Measurements from ENCODE around the gene SHMT2.
A peak's percentile ranks its signal among the peaks of the same experiment; 100 is the strongest.

Gene SHMT2

DNA sequence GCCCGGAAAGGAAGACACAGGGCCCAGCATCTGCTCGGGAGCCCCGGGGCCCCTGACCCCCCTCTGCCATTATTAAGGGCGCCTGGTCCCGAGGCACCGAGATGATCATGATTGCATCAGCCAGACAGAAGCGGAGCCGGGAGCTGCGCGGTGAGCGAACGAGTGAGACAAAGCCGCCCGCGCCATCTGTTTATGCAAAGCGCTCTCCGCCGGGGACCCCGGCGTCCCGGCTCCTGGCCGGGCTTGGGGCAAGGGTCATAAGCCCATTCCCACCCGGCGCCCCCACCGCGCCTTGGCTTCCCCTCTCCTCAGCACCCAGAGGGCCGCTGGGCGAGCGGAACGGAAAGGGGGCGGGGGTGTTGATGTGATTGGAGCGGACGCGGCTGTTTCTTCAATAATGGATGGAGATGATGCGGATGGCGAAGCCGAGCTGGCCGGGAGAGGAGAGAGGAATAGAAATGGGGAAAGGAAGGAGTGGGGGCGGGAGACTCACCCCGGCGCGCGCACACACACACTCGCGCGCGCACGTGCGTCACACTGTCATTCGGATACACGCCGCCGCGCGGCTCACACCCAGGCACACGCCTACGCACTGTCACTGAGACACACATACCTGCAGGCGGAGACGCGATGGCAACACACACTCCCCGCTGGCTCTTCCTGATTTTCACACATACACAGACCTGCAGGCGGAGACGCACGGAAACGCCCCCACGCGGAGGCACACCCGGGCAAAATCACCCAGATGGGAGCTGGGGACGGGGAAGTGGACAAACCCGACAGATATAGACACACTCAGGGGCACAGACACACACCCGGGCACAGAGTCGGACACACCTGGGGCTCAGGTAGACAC is 10.8 kb downstream of the SHMT2 start:
- peak overlapping the region; percentile 73 for H3K4me3 ChIP-seq (ENCODE audit: low read depth, low read length)
- TF ChIP-seq, protein P1, sequence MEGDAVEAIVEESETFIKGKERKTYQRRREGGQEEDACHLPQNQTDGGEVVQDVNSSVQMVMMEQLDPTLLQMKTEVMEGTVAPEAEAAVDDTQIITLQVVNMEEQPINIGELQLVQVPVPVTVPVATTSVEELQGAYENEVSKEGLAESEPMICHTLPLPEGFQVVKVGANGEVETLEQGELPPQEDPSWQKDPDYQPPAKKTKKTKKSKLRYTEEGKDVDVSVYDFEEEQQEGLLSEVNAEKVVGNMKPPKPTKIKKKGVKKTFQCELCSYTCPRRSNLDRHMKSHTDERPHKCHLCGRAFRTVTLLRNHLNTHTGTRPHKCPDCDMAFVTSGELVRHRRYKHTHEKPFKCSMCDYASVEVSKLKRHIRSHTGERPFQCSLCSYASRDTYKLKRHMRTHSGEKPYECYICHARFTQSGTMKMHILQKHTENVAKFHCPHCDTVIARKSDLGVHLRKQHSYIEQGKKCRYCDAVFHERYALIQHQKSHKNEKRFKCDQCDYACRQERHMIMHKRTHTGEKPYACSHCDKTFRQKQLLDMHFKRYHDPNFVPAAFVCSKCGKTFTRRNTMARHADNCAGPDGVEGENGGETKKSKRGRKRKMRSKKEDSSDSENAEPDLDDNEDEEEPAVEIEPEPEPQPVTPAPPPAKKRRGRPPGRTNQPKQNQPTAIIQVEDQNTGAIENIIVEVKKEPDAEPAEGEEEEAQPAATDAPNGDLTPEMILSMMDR (IDR thresholded peaks at IDR 0.05; ENCODE audit: insufficient read depth, low read depth, low read length, missing control alignments), result no peak
- DNase-seq (ENCODE audit: low read depth), result peak; percentile 79

DNA sequence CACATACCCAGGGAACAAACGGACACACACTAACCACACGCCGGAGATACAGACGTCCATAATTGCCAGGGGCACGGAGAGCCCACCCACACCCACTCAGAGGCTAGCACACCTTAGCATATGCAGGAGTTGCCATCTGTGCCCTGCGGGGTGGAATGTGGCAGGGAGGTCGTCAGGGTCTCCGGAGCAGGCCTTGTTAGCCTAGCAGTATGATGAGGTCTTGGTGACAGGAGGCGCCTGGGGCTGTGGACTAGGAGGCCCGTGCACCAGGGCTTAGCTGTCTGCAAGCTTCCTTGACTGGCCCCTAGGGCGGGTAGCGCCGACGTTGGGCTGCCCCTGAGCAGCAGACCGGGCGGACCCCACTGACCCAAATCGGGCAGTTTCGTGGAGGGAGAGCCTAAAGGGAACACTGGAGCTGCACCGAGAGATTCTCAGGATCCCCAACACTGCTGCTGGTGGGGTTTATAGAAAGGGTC is 11.5 kb downstream of the SHMT2 start:
- no peak for DNase-seq (ENCODE audit: low read depth)
- TF ChIP-seq, protein P1 (IDR thresholded peaks at IDR 0.05; ENCODE audit: insufficient read depth, low read depth, low read length, missing control alignments), result peak; percentile 0
- no peak overlapping the region; the same call in 1 of the 2 replicates for H3K4me3 ChIP-seq (ENCODE audit: low read depth, low read length)

DNA sequence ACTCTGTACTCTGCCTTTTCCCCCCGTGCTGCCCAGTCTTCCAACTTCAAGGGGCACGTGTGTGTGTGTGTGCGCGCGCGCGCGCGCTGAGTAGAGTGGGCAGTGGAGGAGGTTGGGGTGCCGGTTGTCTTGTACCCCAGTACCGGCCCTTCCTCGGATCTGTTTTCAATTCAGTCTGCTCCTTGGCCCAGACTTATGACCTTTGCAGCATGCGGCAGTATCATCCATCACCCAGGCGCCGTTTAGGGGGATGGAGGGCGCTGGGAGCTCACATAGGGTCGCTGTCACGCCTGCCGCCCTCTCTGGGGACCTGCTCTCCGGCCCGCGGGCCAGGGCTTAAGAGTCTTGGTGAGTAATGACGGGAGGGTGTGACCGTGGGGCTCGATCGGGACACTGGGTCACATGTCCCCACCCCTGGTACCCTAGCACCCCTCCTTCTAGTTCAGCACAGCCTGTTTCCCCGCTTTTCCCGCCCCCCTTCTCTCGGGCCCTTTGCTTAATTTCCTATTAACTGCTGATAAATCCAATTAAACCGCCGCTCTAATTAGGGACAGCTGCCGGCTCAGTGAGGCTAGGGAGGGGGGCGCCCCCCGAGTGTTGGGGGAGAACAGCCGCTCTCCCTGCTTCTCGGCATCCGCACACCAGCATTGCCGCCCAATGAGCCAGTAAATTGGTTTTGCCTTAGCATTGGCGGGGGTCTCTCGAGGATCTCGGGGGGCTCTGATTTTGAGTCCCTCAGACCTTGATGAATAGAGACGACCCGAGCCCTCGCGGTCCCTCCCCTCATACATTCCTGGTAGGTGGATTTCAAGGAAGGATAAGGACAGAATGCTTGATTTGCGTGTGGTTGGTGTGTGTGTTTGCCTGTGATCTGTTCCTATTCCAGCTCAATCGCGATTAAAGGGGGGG is 12.1 kb downstream of the SHMT2 start:
- no peak overlapping the region for H3K4me3 ChIP-seq (ENCODE audit: low read depth, low read length)
- DNase-seq (ENCODE audit: low read depth), result no peak
- TF ChIP-seq, protein P1 (IDR thresholded peaks at IDR 0.05; ENCODE audit: insufficient read depth, low read depth, low read length, missing control alignments), result no peak

DNA sequence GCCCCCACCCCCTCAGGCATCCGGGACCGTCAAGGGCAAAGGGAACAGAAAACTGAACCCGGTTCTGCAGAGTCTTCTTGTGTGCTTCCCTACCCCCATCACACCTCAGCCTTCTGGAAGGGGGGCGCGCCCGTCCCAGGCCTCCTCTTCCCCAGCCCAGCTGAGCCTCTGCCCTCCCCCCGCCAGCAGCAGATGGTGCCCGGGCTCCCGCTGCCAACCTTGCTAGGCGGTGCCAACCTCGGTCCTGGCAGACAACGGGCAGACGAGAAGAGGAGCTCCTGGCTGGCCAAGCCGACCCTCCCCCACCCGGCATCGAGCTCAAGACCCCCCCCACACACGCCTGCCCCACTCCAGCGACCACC is 12.8 kb downstream of the SHMT2 start:
- TF ChIP-seq, protein P1 (IDR thresholded peaks at IDR 0.05; ENCODE audit: insufficient read depth, low read depth, low read length, missing control alignments), result no peak
- DNase-seq (ENCODE audit: low read depth), result no peak
- H3K4me3 ChIP-seq (ENCODE audit: low read depth, low read length), result no peak overlapping the region

DNA sequence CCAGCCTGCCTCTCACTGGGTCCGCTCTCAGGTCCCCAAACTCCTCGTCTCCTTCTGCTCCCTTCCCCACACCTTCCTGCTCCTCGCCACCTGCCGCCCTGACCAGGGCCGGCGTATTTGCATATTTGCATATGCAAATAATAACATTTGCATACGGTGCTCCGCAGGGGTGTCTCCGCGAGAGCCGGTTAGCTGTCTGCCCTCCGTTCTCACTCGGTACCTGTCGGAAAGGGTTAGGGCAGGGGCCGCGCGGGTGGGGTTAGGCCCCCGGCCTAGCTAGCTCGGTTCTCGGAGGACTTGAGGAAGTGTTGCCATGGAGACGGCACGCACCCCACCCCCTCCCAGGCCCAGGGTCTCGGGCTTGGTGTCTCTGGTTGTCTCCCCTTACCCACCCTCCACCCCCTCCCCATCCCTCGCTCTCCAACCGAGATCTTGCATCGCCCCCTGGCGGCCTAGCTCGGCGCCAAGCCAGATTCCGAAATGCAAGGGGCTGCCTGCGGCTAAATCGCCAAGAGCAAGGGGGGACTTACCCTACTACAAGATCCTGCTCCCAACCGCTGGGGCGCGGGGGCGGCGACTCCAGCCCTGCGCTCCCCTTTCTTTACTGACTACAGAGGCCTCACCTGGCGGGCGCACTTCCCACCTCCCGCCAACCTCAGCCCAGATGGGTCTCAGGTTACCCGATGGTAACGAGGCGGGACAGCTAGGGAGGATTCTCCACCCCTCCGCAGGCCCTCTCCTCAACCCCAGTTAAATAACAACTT is 13.4 kb downstream of the SHMT2 start:
- DNase-seq (ENCODE audit: low read depth), result peak; percentile 80
- peak overlapping the region; percentile 42 for H3K4me3 ChIP-seq (ENCODE audit: low read depth, low read length)
- TF ChIP-seq, protein P1 (IDR thresholded peaks at IDR 0.05; ENCODE audit: insufficient read depth, low read depth, low read length, missing control alignments), result peak; percentile 78

DNA sequence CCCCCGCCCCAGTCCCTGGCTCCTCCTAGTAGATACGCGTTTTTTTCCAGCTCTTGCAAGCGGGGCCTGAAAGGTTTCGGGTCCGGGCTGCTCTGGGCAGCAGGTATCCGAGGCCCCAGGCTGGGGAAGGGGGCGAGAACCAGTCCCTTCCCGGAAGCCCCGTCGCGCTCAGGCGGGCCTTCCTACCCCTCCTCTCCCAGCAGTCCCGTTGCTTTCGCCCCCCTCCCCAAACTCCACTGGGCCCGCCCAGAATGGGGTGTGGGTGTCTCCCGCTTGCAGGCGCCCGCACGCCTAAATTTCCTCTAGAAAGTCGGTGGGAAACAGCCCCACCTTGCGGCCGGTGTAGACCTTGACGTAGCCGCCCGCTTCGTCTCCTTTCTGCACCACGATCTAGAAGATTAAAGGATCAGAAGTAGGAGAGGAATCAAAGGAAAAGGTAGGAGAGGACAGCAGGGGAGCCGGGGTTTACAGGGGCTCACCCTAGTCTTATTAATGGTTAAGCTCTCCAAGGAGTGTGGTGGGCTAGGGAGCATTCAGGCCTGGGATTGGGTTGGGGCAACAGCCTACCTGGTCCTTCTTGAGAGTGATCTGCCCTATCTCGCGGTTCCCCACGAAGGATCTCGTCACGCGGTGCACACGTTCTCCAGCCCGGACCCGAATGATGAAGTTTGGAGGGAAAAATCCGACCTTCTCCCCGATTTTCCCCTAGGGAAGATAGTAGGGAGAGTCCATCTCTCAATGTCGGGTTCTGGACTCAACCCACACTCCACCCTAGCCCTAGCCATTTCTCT is 14.2 kb downstream of the SHMT2 start:
- H3K4me3 ChIP-seq (ENCODE audit: low read depth, low read length), result peak overlapping the region; percentile 42
- DNase-seq (ENCODE audit: low read depth), result peak; percentile 79
- TF ChIP-seq, protein P1 (IDR thresholded peaks at IDR 0.05; ENCODE audit: insufficient read depth, low read depth, low read length, missing control alignments), result peak; percentile 77
